HFFc6 (cell line): ENCODE data around the gene PROC. TPM values are rescaled to one million over a fixed set of nuclear protein-coding genes. Genes with fewer than 3 reads are reported as not detected.

Experiments
- DNase-seq: peaks from one replicate; pipeline ENCODE4 v3.0.0-alpha.2; 2018
- H3K27ac Mint-ChIP-seq: 2 replicates; pipeline ENCODE4 v1.8.0; 2020; ENCODE audit warnings: mild to moderate bottlenecking, mixed read lengths
- H3K27me3 Mint-ChIP-seq: 2 replicates; pipeline ENCODE4 v1.8.0; 2021; ENCODE audit warnings: mild to moderate bottlenecking, moderate library complexity, mixed read lengths; ENCODE audit not compliant: insufficient read depth
- H3K36me3 Mint-ChIP-seq: 2 replicates; pipeline ENCODE4 v1.8.0; 2021; ENCODE audit warnings: low read depth, mixed read lengths
- H3K4me1 Mint-ChIP-seq: 2 replicates; pipeline ENCODE4 v1.8.0; 2020; ENCODE audit warnings: low read depth, mixed read lengths
- H3K4me3 Mint-ChIP-seq: 2 replicates; pipeline ENCODE4 v1.8.0; 2020; ENCODE audit warnings: mild to moderate bottlenecking, moderate library complexity, mixed read lengths
- H3K9me3 Mint-ChIP-seq: 2 replicates; pipeline ENCODE4 v1.8.0; 2020; ENCODE audit warnings: mild to moderate bottlenecking, mixed read lengths
- CTCF ChIP-seq: fragments of 200-600 bp; sonication (generic); IDR thresholded peaks from 2 replicates; pipeline ENCODE4 v1.5.0; 2021; ENCODE audit warnings: antibody characterized with exemption, mild to moderate bottlenecking
- total RNA-seq, 6 experiments: library from RNA; stranded (reverse); fragmentation: NEBNext Ultra II Directional; extraction: Animal tissue kit (Norgen Biotek cat#: 25700); gene quantifications; 2 replicates in 1 of 6; 3 replicates in 5 of 6; pipeline ENCODE4 v1.2.3, GENCODE V29; 2021

Gene PROC
- total RNA-seq, 6 experiments from 2014 or later: not detected

DNA sequence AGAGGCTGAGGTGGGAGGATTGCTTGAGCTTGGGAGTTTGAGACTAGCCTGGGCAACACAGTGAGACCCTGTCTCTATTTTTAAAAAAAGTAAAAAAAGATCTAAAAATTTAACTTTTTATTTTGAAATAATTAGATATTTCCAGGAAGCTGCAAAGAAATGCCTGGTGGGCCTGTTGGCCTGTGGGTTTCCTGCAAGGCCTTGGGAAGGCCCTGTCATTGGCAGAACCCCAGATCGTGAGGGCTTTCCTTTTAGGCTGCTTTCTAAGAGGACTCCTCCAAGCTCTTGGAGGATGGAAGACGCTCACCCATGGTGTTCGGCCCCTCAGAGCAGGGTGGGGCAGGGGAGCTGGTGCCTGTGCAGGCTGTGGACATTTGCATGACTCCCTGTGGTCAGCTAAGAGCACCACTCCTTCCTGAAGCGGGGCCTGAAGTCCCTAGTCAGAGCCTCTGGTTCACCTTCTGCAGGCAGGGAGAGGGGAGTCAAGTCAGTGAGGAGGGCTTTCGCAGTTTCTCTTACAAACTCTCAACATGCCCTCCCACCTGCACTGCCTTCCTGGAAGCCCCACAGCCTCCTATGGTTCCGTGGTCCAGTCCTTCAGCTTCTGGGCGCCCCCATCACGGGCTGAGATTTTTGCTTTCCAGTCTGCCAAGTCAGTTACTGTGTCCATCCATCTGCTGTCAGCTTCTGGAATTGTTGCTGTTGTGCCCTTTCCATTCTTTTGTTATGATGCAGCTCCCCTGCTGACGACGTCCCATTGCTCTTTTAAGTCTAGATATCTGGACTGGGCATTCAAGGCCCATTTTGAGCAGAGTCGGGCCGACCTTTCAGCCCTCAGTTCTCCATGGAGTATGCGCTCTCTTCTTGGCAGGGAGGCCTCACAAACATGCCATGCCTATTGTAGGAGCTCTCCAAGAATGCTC is 6.6 kb downstream of the PROC start:
- TF ChIP-seq CTCF: no peak
- DNase-seq: no peak
- H3K36me3 Mint-ChIP-seq: no peaks in the 10 kb centered on the region
- H3K4me3 Mint-ChIP-seq: no peak overlapping the region
- H3K9me3 Mint-ChIP-seq: no peaks in the 10 kb centered on the region
- no peak overlapping the region for H3K27ac Mint-ChIP-seq
- H3K27me3 Mint-ChIP-seq: peaks cover 13% of the 10 kb centered on the region
- peaks cover 8% of the 10 kb centered on the region for H3K4me1 Mint-ChIP-seq

- H3K27me3 Mint-ChIP-seq: peaks cover 13% of the 10 kb centered on the region
- no peaks in the 10 kb centered on the region for H3K9me3 Mint-ChIP-seq
- no peak overlapping the region for H3K4me3 Mint-ChIP-seq
- peaks cover 8% of the 10 kb centered on the region for H3K4me1 Mint-ChIP-seq
- H3K36me3 Mint-ChIP-seq: no peaks in the 10 kb centered on the region
- H3K27ac Mint-ChIP-seq: no peak overlapping the region
- TF ChIP-seq CTCF: no peak
- no peak for DNase-seq
Observed at GRCh38 chr2:127425540-127426490, 7.6 kb downstream of the PROC start.

DNA sequence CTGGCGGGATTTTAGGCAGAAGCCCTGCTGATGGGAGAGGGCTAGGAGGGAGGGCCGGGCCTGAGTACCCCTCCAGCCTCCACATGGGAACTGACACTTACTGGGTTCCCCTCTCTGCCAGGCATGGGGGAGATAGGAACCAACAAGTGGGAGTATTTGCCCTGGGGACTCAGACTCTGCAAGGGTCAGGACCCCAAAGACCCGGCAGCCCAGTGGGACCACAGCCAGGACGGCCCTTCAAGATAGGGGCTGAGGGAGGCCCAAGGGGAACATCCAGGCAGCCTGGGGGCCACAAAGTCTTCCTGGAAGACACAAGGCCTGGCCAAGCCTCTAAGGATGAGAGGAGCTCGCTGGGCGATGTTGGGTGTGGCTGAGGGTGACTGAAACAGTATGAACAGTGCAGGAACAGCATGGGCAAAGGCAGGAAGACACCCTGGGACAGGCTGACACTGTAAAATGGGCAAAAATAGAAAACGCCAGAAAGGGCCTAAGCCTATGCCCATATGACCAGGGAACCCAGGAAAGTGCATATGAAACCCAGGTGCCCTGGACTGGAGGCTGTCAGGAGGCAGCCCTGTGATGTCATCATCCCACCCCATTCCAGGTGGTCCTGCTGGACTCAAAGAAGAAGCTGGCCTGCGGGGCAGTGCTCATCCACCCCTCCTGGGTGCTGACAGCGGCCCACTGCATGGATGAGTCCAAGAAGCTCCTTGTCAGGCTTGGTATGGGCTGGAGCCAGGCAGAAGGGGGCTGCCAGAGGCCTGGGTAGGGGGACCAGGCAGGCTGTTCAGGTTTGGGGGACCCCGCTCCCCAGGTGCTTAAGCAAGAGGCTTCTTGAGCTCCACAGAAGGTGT is 8.5 kb downstream of the PROC start:
- no peak for DNase-seq
- H3K4me3 Mint-ChIP-seq: no peak overlapping the region
- H3K9me3 Mint-ChIP-seq: no peaks in the 10 kb centered on the region
- H3K27me3 Mint-ChIP-seq: peaks cover 13% of the 10 kb centered on the region
- H3K36me3 Mint-ChIP-seq: no peaks in the 10 kb centered on the region
- no peak for TF ChIP-seq CTCF
- H3K27ac Mint-ChIP-seq: no peak overlapping the region
- peaks cover 8% of the 10 kb centered on the region for H3K4me1 Mint-ChIP-seq

GRCh38 chr2:127427376-127428056 is 9.3 kb downstream of the PROC start:
- Mint-ChIP-seq H3K36me3 (no peaks in the 10 kb centered on the region), H3K4me3 (no peak overlapping the region), H3K27ac (no peak overlapping the region), H3K9me3 (no peaks in the 10 kb centered on the region), H3K4me1 (peaks cover 8% of the 10 kb centered on the region), H3K27me3 (peaks cover 13% of the 10 kb centered on the region)
- DNase-seq: no peak
- TF ChIP-seq CTCF: no peak
